Naive thymus-derived CD8-positive, alpha-beta T cell (primary cell): ENCODE measurements around the gene CRTAC1. TPM values are rescaled to one million over a fixed set of nuclear protein-coding genes. Genes with fewer than 3 reads are reported as not detected.

Experiments
- ATAC-seq, 2 donors: fragments of 150-1000 bp; cut with Tn5 transposase in 1 of 2; sonication (Bioruptor Pico), chemical (Tn5 transposase) in 1 of 2; 1 replicate in 1 of 2; 2 replicates in 1 of 2; pipeline ENCODE4 v1.10.0; 2021; ENCODE audit warnings: mild to moderate bottlenecking in 2 of 2, moderate library complexity in 2 of 2
- POLR2A ChIA-PET: fragments of 350-600 bp; sonication (Branson Sonifier 250); formaldehyde crosslinking; loops from one replicate; lab custom pipeline; 2021; ENCODE audit warnings: antibody characterized with exemption; lab: Charles Lee
- DNase-seq, 10 donors: peaks; one replicate each; pipeline versions ENCODE4 v3.0.0 to v3.0.0-alpha.2; 2020 to 2022
- H3K27ac Mint-ChIP-seq, 10 donors: one replicate each; pipeline ENCODE4 v1.8.0; 2020 to 2022; ENCODE audit warnings: mild to moderate bottlenecking in 10 of 10, mixed read lengths in 10 of 10, moderate library complexity in 4 of 10, inconsistent platforms in 1 of 10
- H3K27me3 Mint-ChIP-seq, 5 donors: one replicate each; pipeline ENCODE4 v1.8.0; 2021 to 2022; ENCODE audit warnings: mixed read lengths in 5 of 5
- H3K36me3 Mint-ChIP-seq, 3 donors: one replicate each; pipeline ENCODE4 v1.8.0; 2020 to 2022; ENCODE audit warnings: mixed read lengths in 3 of 3, mild to moderate bottlenecking in 2 of 3, inconsistent platforms in 1 of 3
- H3K4me1 Mint-ChIP-seq, 4 donors: one replicate each; pipeline ENCODE4 v1.8.0; 2021 to 2022; ENCODE audit warnings: mixed read lengths in 4 of 4
- H3K4me3 Mint-ChIP-seq, 10 donors: one replicate each; pipeline ENCODE4 v1.8.0; 2020 to 2022; ENCODE audit warnings: mild to moderate bottlenecking in 10 of 10, mixed read lengths in 10 of 10, moderate library complexity in 6 of 10, inconsistent platforms in 1 of 10
- H3K9me3 Mint-ChIP-seq, 9 donors: one replicate each; pipeline ENCODE4 v1.8.0; 2020 to 2022; ENCODE audit warnings: mixed read lengths in 9 of 9, mild to moderate bottlenecking in 3 of 9, inconsistent platforms in 1 of 9, moderate library complexity in 1 of 9
- polyA plus RNA-seq, 3 donors: library from polyadenylated mRNA; unstranded; fragments of 300-500 nt; fragmentation: Illumina TruSeq; gene quantifications; one replicate each; pipeline ENCODE4 v1.2.3, GENCODE V29; 2021
- total RNA-seq, 8 experiments: library from RNA in 2 of 8; stranded (reverse) in 2 of 8; gene quantifications; one replicate each; pipeline ENCODE4 v1.2.3 and lab custom pipeline; 2021 to 2026

Gene CRTAC1, protein sequence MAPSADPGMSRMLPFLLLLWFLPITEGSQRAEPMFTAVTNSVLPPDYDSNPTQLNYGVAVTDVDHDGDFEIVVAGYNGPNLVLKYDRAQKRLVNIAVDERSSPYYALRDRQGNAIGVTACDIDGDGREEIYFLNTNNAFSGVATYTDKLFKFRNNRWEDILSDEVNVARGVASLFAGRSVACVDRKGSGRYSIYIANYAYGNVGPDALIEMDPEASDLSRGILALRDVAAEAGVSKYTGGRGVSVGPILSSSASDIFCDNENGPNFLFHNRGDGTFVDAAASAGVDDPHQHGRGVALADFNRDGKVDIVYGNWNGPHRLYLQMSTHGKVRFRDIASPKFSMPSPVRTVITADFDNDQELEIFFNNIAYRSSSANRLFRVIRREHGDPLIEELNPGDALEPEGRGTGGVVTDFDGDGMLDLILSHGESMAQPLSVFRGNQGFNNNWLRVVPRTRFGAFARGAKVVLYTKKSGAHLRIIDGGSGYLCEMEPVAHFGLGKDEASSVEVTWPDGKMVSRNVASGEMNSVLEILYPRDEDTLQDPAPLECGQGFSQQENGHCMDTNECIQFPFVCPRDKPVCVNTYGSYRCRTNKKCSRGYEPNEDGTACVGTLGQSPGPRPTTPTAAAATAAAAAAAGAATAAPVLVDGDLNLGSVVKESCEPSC
- total RNA-seq (not detected), polyA plus RNA-seq (not detected), total RNA-seq (lab: John Stamatoyannopoulos, UW) (0 reads per million in 6 experiments)

DNA sequence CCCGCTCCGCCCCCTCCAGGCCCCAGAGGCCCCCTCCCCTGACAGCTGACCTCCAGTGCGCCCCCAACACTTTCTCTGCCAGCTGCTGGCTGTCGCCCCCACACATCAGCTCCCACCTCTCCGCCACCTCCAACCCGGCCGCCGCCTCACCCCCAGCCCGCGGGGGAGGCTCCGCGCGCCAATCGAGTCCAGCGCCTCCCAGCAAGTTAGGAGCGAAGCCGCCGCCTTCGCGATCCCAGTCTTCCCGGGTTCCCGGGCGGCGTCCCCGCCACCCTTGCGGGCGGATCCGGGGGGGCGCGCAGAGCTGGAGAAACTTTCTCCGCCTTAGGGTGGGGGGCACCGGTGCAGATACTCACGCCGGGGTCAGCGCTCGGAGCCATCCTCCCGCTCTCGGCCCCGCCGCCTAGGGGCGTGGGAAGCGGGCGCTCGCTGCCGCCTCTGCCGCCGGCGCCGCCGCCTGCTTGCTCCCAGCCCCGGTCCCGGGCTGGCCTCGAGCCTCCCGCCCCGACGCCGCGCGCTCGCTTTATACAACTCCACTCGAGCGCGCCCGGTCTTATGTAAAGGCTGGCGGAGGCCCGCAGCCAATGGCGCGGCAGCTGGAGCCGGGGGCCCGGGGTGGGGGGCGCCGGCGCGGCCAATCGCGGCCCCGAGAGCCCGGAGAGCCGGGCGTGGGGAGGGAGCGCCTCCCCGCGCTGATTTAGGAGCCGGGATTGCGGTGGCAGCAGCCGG lies at the start of gene CRTAC1:
CRTAC1 (minus strand) TSS at position 529 of the 729 bp plus-strand sequence; CDS start at position 380, 149 bp downstream.
- H3K27ac Mint-ChIP-seq, result peak within 1 kb of the TSS in 1 of 10 donors; percentile 36
- POLR2A ChIA-PET, result no interaction called here
- peaks cover 8 to 17% (median 8%) of the 10 kb centered on the region in 4 donors for H3K4me1 Mint-ChIP-seq
- peaks cover 0 to 2% (median 0%) of the 10 kb centered on the region in 9 donors for H3K9me3 Mint-ChIP-seq
- peaks cover 0 to 4% (median 0%) of the 10 kb centered on the region in 3 donors for H3K36me3 Mint-ChIP-seq
- peak within 1 kb of the TSS in 6 of 10 donors; percentile 19 to 75 (median 59) for H3K4me3 Mint-ChIP-seq
- H3K27me3 Mint-ChIP-seq, result peaks cover 37 to 84% (median 68%) of the 10 kb centered on the region in 5 donors
- DNase-seq (no peak), ATAC-seq (peak; percentile 41 to 46)

DNA sequence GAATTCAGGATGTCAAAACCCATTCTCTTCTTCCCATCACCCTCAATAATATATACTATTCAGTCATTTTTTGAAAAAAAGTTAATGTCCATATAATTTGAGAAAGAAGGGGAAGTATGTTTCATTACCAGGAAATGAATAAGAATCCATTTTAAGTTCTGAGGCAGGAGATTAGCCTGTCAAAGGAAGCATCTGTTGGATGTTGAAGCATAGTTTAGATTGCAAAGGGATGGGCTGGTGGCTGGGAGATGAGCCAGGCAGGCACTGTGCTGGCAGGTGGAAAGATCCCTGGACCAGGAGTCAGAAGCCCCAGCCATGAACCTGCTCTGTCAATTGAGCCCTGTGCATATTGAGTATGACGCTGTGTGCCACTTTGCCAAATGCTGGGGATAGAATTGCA lies 48.4 kb upstream of the CRTAC1 start:
- ATAC-seq (no peak), DNase-seq (no peak)
- Mint-ChIP-seq H3K27me3 (peaks cover 0 to 21% (median 13%) of the 10 kb centered on the region in 5 donors), H3K9me3 (peaks cover 0 to 4% (median 0%) of the 10 kb centered on the region in 9 donors), H3K27ac (no peak overlapping the region), H3K4me3 (no peak overlapping the region), H3K4me1 (no peaks in the 10 kb centered on the region), H3K36me3 (no peaks in the 10 kb centered on the region)
- POLR2A ChIA-PET, result no interaction called here

DNA sequence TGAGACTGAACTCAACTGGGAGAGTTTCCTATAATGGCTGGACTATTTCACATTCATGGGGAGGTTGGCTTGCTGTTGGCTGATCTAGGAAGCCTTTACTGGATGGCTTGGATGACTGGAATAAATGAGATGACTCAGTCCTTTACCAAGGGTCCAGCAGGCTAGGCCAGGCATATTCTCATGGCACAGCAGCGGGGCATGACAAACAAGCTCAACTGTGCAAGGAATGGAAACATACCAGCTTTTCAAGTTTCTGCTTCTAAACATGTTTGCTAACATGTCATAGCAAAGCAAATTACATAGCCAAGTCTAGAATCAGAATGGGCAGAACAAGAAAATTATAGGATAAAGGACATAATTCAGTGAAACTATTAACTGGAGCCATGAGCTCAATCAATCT lies 46.8 kb upstream of the CRTAC1 start:
- no peak overlapping the region for H3K4me3 Mint-ChIP-seq

DNA sequence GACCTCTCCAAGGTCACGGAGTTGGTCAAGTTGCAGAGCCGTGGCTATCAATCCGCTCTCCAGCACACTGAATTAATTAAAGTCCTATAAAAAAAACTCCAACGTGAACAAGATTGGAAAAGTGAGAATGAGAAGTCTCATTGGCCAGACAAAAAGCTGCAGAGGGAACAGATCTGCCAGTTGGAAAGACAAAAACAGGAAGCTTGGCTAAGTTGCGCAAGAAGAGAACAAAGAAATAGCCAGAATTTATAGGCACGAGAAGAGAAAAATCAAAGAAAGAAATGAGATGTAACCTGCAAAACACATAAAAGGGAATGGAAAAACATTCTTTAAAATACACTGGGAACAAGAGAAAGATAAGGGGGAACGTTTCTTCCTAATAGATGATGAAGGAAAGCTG lies 45.7 kb upstream of the CRTAC1 start:
- POLR2A ChIA-PET, result no interaction called here
- no peaks in the 10 kb centered on the region for H3K36me3 Mint-ChIP-seq
- ATAC-seq, result no peak
- H3K27ac Mint-ChIP-seq, result no peak overlapping the region
- H3K4me1 Mint-ChIP-seq, result no peaks in the 10 kb centered on the region
- no peak overlapping the region for H3K4me3 Mint-ChIP-seq
- peaks cover 16 to 36% (median 23%) of the 10 kb centered on the region in 5 donors for H3K27me3 Mint-ChIP-seq
- no peak for DNase-seq
- peaks cover 0 to 6% (median 2%) of the 10 kb centered on the region in 9 donors for H3K9me3 Mint-ChIP-seq

More for the DNA sequence above, 46.8 kb upstream of the CRTAC1 start:
- Mint-ChIP-seq H3K4me1 (no peaks in the 10 kb centered on the region), H3K27me3 (peaks cover 10 to 36% (median 23%) of the 10 kb centered on the region in 5 donors), H3K27ac (no peak overlapping the region), H3K9me3 (peaks cover 0 to 4% (median 0%) of the 10 kb centered on the region in 9 donors), H3K36me3 (no peaks in the 10 kb centered on the region)
- no peak for ATAC-seq
- POLR2A ChIA-PET, result no interaction called here
- no peak for DNase-seq

DNA sequence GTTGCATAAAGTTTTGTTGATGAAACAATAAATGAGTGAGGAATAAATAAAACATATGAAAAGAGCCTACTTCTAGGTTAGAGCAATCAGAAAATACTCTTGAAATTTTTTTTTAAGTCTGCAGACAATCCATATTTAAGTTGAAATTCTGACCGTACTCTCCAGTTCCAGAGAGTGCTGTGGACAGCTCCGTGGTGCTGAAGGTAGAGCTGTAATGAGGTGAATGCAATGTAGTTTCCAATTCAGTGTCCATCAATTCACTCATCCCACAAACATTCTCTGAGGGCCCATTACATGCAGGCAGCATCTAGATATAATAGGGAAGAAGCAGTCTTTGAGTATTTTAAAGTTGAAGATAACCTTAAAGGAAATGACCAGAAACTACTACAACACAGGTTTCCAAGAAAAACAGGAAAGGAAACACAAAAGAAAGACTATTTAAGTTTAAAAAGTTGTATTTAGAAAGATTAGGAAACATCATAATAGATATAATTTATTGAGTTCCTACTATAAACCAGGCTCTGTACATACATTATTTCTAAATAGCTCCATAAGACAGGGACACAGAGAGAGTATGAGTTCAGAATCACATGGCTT lies 44.0 kb upstream of the CRTAC1 start:
- POLR2A ChIA-PET, result no interaction called here
- H3K27me3 Mint-ChIP-seq, result peaks cover 16 to 40% (median 26%) of the 10 kb centered on the region in 5 donors
- H3K27ac Mint-ChIP-seq, result no peak overlapping the region
- no peak for ATAC-seq
- H3K4me1 Mint-ChIP-seq, result no peaks in the 10 kb centered on the region
- H3K4me3 Mint-ChIP-seq, result no peak overlapping the region
- H3K36me3 Mint-ChIP-seq, result no peaks in the 10 kb centered on the region
- H3K9me3 Mint-ChIP-seq, result peaks cover 0 to 8% (median 4%) of the 10 kb centered on the region in 9 donors
- DNase-seq, result peak in 1 of 10 donors; percentile 5

GRCh38 chr10:98067165-98067564 lies 36.7 kb upstream of the CRTAC1 start:
- no peak for DNase-seq
- H3K27ac Mint-ChIP-seq, result no peak overlapping the region
- no peak overlapping the region for H3K4me3 Mint-ChIP-seq
- POLR2A ChIA-PET, result no interaction called here
- ATAC-seq, result no peak
- peaks cover 0 to 8% (median 4%) of the 10 kb centered on the region in 9 donors for H3K9me3 Mint-ChIP-seq
- H3K36me3 Mint-ChIP-seq, result no peaks in the 10 kb centered on the region
- H3K4me1 Mint-ChIP-seq, result no peaks in the 10 kb centered on the region
- peaks cover 25 to 76% (median 35%) of the 10 kb centered on the region in 5 donors for H3K27me3 Mint-ChIP-seq

DNA sequence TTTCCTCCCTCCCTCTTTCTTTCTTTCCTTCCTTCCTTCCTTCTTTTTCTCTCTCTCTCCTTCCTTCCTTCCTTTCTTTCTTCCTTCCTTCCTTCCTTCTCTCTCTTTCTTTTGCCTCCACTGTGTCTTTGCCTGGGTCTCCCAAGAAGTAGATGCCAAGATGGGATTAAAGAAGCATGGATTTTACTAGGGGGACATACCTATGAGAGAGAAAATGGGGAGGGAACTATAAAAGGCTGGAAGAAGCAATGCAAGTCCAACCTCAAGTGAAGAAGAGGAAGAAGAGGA lies 33.3 kb upstream of the CRTAC1 start:
- POLR2A ChIA-PET, result no interaction called here
- no peak for ATAC-seq
- no peaks in the 10 kb centered on the region for H3K36me3 Mint-ChIP-seq
- DNase-seq, result no peak
- peaks cover 35 to 96% (median 54%) of the 10 kb centered on the region in 5 donors for H3K27me3 Mint-ChIP-seq
- H3K4me3 Mint-ChIP-seq, result no peak overlapping the region
- no peak overlapping the region for H3K27ac Mint-ChIP-seq
- peaks cover 0 to 8% (median 0%) of the 10 kb centered on the region in 9 donors for H3K9me3 Mint-ChIP-seq
- H3K4me1 Mint-ChIP-seq, result no peaks in the 10 kb centered on the region

GRCh38 chr10:98062424-98062823 lies 32.0 kb upstream of the CRTAC1 start:
- peaks cover 0 to 8% (median 0%) of the 10 kb centered on the region in 9 donors for H3K9me3 Mint-ChIP-seq
- peaks cover 34 to 96% (median 44%) of the 10 kb centered on the region in 5 donors for H3K27me3 Mint-ChIP-seq
- ATAC-seq (no peak), DNase-seq (no peak)
- POLR2A ChIA-PET, result no interaction called here
- no peaks in the 10 kb centered on the region for H3K36me3 Mint-ChIP-seq
- H3K4me3 Mint-ChIP-seq, result no peak overlapping the region
- H3K4me1 Mint-ChIP-seq, result no peaks in the 10 kb centered on the region
- no peak overlapping the region for H3K27ac Mint-ChIP-seq

DNA sequence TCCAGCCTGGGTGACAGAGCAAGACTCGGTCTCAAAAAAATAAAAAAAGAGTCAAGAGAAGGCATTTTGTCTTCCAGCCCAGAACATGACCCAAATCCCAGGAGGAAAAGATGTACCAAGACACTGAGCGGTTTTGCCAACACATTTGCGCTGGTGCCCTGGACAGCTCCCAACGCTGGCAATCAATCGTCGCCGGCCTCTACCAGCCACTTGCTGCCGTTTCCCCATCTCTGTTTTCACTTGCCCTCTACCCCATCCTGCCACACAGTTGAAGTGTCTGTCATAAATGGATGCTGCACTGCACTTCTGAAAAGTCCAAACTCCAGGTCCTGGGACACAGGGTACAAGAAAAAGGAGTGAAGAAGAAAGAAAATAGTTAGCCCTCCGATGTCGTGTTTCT lies 29.7 kb upstream of the CRTAC1 start:
- no peaks in the 10 kb centered on the region for H3K4me1 Mint-ChIP-seq
- no peaks in the 10 kb centered on the region for H3K36me3 Mint-ChIP-seq
- ATAC-seq, result no peak
- no peak overlapping the region for H3K4me3 Mint-ChIP-seq
- H3K27ac Mint-ChIP-seq, result no peak overlapping the region
- no peak for DNase-seq
- POLR2A ChIA-PET, result no interaction called here
- H3K9me3 Mint-ChIP-seq, result peaks cover 0 to 18% (median 0%) of the 10 kb centered on the region in 9 donors
- peaks cover 36 to 96% (median 47%) of the 10 kb centered on the region in 5 donors for H3K27me3 Mint-ChIP-seq

GRCh38 chr10:98058295-98058694 lies 27.9 kb upstream of the CRTAC1 start:
- POLR2A ChIA-PET, result no interaction called here
- Mint-ChIP-seq H3K27ac (no peak overlapping the region), H3K4me1 (no peaks in the 10 kb centered on the region), H3K36me3 (no peaks in the 10 kb centered on the region), H3K4me3 (no peak overlapping the region), H3K9me3 (peaks cover 0 to 18% (median 0%) of the 10 kb centered on the region in 9 donors), H3K27me3 (peaks cover 30 to 93% (median 49%) of the 10 kb centered on the region in 5 donors)
- DNase-seq (no peak), ATAC-seq (no peak)

DNA sequence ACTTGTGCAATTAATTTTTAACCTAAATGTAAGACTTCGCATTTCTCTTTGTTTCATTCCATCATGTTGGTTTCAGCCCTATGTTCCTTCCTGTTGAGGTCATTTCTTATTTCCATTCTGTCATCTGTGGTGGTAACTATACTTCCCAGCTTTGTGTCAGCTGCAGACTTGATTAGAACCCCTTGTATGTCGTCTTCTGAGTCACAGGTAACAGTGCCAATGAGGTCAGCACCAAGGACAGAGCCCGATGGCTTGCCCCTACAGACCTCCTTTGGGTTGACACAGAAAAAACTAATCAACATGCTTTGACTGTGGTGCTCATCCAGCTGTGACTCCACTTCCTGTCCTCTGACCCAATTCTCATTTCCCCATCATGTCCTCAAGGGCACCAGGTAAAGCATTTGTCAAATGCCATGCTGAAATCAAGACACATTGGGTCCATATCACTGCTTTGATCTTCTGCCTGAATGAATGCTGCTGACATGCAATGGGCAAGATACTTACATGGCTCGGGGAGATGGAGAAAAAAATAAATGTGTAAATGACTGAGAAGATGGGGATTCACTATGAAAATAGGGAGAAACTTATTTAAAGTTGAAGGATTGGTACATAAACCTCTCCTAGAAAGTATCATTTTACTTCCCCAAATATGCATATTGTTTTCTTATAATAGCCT lies 25.6 kb upstream of the CRTAC1 start:
- POLR2A ChIA-PET, result no interaction called here
- Mint-ChIP-seq H3K36me3 (no peaks in the 10 kb centered on the region), H3K27me3 (peaks cover 25 to 86% (median 45%) of the 10 kb centered on the region in 5 donors), H3K27ac (no peak overlapping the region), H3K4me3 (no peak overlapping the region), H3K4me1 (no peaks in the 10 kb centered on the region), H3K9me3 (peaks cover 0 to 18% (median 0%) of the 10 kb centered on the region in 9 donors)
- ATAC-seq (no peak), DNase-seq (peak in 1 of 10 donors; percentile 9)
